H1 (cell line): ENCODE data around the gene PSME2. TPM values are rescaled to one million over a fixed set of nuclear protein-coding genes. Genes with fewer than 3 reads are reported as not detected.
A peak's percentile ranks its signal among the peaks of the same experiment; 100 is the strongest.

Experiments
- CTCF ChIA-PET: fragments of 300-600 bp; sonication (Branson Sonifier 250); formaldehyde crosslinking; loops from one replicate; lab custom pipeline; 2021; ENCODE audit not compliant: partially characterized antibody; lab: Charles Lee
- POLR2A ChIA-PET: fragments of 300-600 bp; sonication (Branson Sonifier 250); formaldehyde crosslinking; loops from one replicate; lab custom pipeline; 2021; ENCODE audit warnings: inconsistent platforms; ENCODE audit not compliant: partially characterized antibody; lab: Charles Lee
- DNase-seq, 2 experiments: peaks; one replicate each; pipeline versions ENCODE4 v3.0.0 to v3.0.0-alpha.2; 2010 to 2022; ENCODE audit warnings: low spot score in 2 of 2, low read depth in 1 of 2, mixed read lengths in 1 of 2
- FAIRE-seq: peaks from 2 replicates; lab custom pipeline; 2011; peaks lifted over from hg19 to GRCh38; lab: Jason Lieb, UNC
- H2AFZ ChIP-seq: 2 replicates; pipeline ENCODE4 v1.8.1; 2012; ENCODE audit warnings: low read length, inconsistent platforms
- H2AK5ac ChIP-seq: 2 replicates; pipeline ENCODE4 v1.6.1; 2013; ENCODE audit warnings: low read depth, low read length
- H2BK120ac ChIP-seq: replicated peaks from 2 replicates; pipeline ENCODE3; 2013; ENCODE audit warnings: low read depth, low read length, inconsistent platforms
- H2BK12ac ChIP-seq: 2 replicates; pipeline ENCODE4 v1.6.1; 2013; ENCODE audit warnings: low read depth, low read length
- H2BK15ac ChIP-seq: 2 replicates; pipeline ENCODE4 v1.6.1; 2013; ENCODE audit warnings: low read length
- H2BK20ac ChIP-seq: 2 replicates; pipeline ENCODE4 v1.6.1; 2013; ENCODE audit warnings: low read length
- H2BK5ac ChIP-seq: 2 replicates; pipeline ENCODE4 v1.6.1; 2013; ENCODE audit warnings: low read depth, low read length
- H3K14ac ChIP-seq: 2 replicates; pipeline ENCODE4 v1.6.1; 2013; ENCODE audit warnings: inconsistent platforms; ENCODE audit not compliant: insufficient read length
- H3K18ac ChIP-seq: 2 replicates; pipeline ENCODE4 v1.6.1; 2013; ENCODE audit warnings: low read length; ENCODE audit errors: extremely low read depth
- H3K23ac ChIP-seq: 2 replicates; pipeline ENCODE4 v1.6.1; 2013; ENCODE audit warnings: inconsistent platforms; ENCODE audit not compliant: insufficient read length
- H3K23me2 ChIP-seq: 2 replicates; pipeline ENCODE4 v1.6.1; 2013; ENCODE audit warnings: low read depth, low read length
- H3K27ac ChIP-seq: 2 replicates; pipeline ENCODE4 v1.6.1; 2011; ENCODE audit warnings: low read depth, low read length, inconsistent platforms
- H3K27me3 ChIP-seq, 4 experiments: replicated peaks in 1 of 4; 1 replicate in 1 of 4; 2 replicates in 3 of 4; pipeline versions ENCODE4 v1.6.1 to v1.8.1; 2011 to 2013; ENCODE audit warnings: low read length in 3 of 4, mild to moderate bottlenecking in 3 of 4, inconsistent platforms in 2 of 4, mixed read lengths in 2 of 4, moderate library complexity in 1 of 4; ENCODE audit not compliant: control insufficient read depth in 3 of 4, insufficient read depth in 3 of 4; ENCODE audit errors: extremely low read depth in 1 of 4
- H3K36me3 ChIP-seq, 4 experiments: 2 replicates each; pipeline versions ENCODE4 v1.6.1 to v1.8.1; 2011 to 2013; ENCODE audit warnings: mild to moderate bottlenecking in 4 of 4, low read length in 3 of 4, moderate library complexity in 2 of 4, control low read depth in 1 of 4, inconsistent platforms in 1 of 4; ENCODE audit not compliant: insufficient read depth in 4 of 4, control insufficient read depth in 2 of 4
- H3K4ac ChIP-seq: replicated peaks from 2 replicates; pipeline ENCODE3; 2013; ENCODE audit warnings: low read length, low read depth, mixed read lengths, inconsistent platforms; ENCODE audit not compliant: insufficient read length
- H3K4me1 ChIP-seq, 4 experiments: replicated peaks in 1 of 4; 1 replicate in 1 of 4; 2 replicates in 3 of 4; pipeline versions ENCODE4 v1.6.1 to v1.8.1; 2011 to 2013; ENCODE audit warnings: low read length in 3 of 4, inconsistent platforms in 2 of 4, mixed read lengths in 1 of 4; ENCODE audit not compliant: insufficient read depth in 4 of 4, control insufficient read depth in 3 of 4
- H3K4me2 ChIP-seq, 2 experiments: 2 replicates each; pipeline versions ENCODE4 v1.6.1 to v1.8.1; 2011 to 2013; ENCODE audit warnings: low read depth in 2 of 2, low read length in 2 of 2, control low read depth in 1 of 2, inconsistent platforms in 1 of 2, mild to moderate bottlenecking in 1 of 2; ENCODE audit not compliant: insufficient read depth in 1 of 2
- H3K4me3 ChIP-seq, 4 experiments: fragments of 200-600, 300-600 bp in 1 of 4; sonication (generic), shearing (Covaris generic), sonication (Bioruptor Twin) in 1 of 4; 2 replicates each; pipeline versions ENCODE4 v1.5.1 to v1.8.1; 2011 to 2016; ENCODE audit warnings: low read length in 4 of 4, low read depth in 3 of 4, control low read depth in 2 of 4, inconsistent platforms in 2 of 4, mild to moderate bottlenecking in 2 of 4, mixed read lengths in 1 of 4, moderate library complexity in 1 of 4; ENCODE audit not compliant: insufficient read depth in 2 of 4; ENCODE audit errors: extremely low read depth in 1 of 4
- H3K56ac ChIP-seq: replicated peaks from 2 replicates; pipeline ENCODE3; 2013; ENCODE audit warnings: low read depth, mild to moderate bottlenecking, mixed read lengths, low read length, inconsistent platforms; ENCODE audit not compliant: insufficient read length
- H3K79me1 ChIP-seq: 2 replicates; pipeline ENCODE4 v1.6.1; 2013; ENCODE audit warnings: low read depth, low read length, control low read depth
- H3K79me2 ChIP-seq, 2 experiments: 2 replicates each; pipeline versions ENCODE4 v1.6.1 to v1.8.1; 2012 to 2013; ENCODE audit warnings: low read length in 2 of 2, mild to moderate bottlenecking in 2 of 2, inconsistent platforms in 1 of 2; ENCODE audit not compliant: insufficient read depth in 2 of 2, control insufficient read depth in 1 of 2
- H3K9ac ChIP-seq, 4 experiments: replicated peaks in 1 of 4; 1 replicate in 1 of 4; 2 replicates in 3 of 4; pipeline versions ENCODE4 v1.6.1 to v1.8.1; 2011 to 2013; ENCODE audit warnings: low read depth in 3 of 4, low read length in 3 of 4, control low read depth in 2 of 4, mild to moderate bottlenecking in 2 of 4, moderate library complexity in 2 of 4, inconsistent platforms in 1 of 4; ENCODE audit errors: extremely low read depth in 1 of 4
- H3K9me3 ChIP-seq, 2 experiments: 2 replicates each; pipeline versions ENCODE4 v1.6.1 to v1.8.1; 2012 to 2013; ENCODE audit warnings: mild to moderate bottlenecking in 2 of 2, moderate library complexity in 2 of 2, control low read depth in 1 of 2, inconsistent platforms in 1 of 2, low read depth in 1 of 2, low read length in 1 of 2, mixed read lengths in 1 of 2; ENCODE audit not compliant: insufficient read depth in 2 of 2
- H4K20me1 ChIP-seq, 2 experiments: replicated peaks in 1 of 2; 2 replicates each; pipeline versions ENCODE3 to v1.8.1; 2011 to 2013; ENCODE audit warnings: inconsistent platforms in 2 of 2, low read length in 2 of 2, mild to moderate bottlenecking in 1 of 2; ENCODE audit not compliant: insufficient read depth in 2 of 2, control insufficient read depth in 1 of 2
- H4K5ac ChIP-seq: 2 replicates; pipeline ENCODE4 v1.6.1; 2013; ENCODE audit warnings: low read length, low read depth, mixed read lengths, inconsistent platforms; ENCODE audit not compliant: insufficient read length
- H4K8ac ChIP-seq: 2 replicates; pipeline ENCODE4 v1.8.0; 2013; ENCODE audit warnings: mild to moderate bottlenecking, moderate library complexity, low read length, inconsistent platforms; ENCODE audit not compliant: insufficient read depth; ENCODE audit errors: extremely low read depth
- H4K91ac ChIP-seq: replicated peaks from 2 replicates; pipeline ENCODE3; 2013; ENCODE audit warnings: low read length, mixed read lengths, inconsistent platforms; ENCODE audit not compliant: insufficient read length
- POLR2A ChIP-seq, 2 experiments: IDR thresholded peaks; 1 replicate in 1 of 2; 2 replicates in 1 of 2; pipeline ENCODE4 v1.6.1; 2011; ENCODE audit warnings: low read depth in 2 of 2, low read length in 2 of 2, mild to moderate bottlenecking in 2 of 2; ENCODE audit errors: control extremely low read depth in 1 of 2
- TCF12 ChIP-seq: IDR thresholded peaks from 2 replicates; pipeline ENCODE4 v1.6.1; 2011; ENCODE audit warnings: low read depth, mild to moderate bottlenecking, low read length
- WGBS, 2 experiments: shearing (Covaris generic) in 1 of 2; methylation state at CpG; one replicate each; pipeline versions ENCODE4 v1.1.6 to v1.1.7; 2013 to 2015; ENCODE audit warnings: low lambda C conversion rate in 2 of 2, mixed read lengths in 2 of 2, inconsistent platforms in 1 of 2, low coverage in 1 of 2, missing lambda C conversion rate in 1 of 2; ENCODE audit not compliant: insufficient replicate concordance in 2 of 2, insufficient coverage in 1 of 2, insufficient read length in 1 of 2; ENCODE audit errors: extremely low coverage in 1 of 2, missing lambda C conversion rate in 1 of 2; 5-methylcytosine and 5-hydroxymethylcytosine counted together
- polyA plus RNA-seq, 7 experiments: library from polyadenylated mRNA; depleted of rRNA in 3 of 7; stranded (reverse) in 5 of 7; unstranded in 2 of 7; fragments of >200 nt in 5 of 7; fragments of 200-250 nt in 2 of 7; gene quantifications; 1 replicate in 5 of 7; 2 replicates in 1 of 7; 4 replicates in 1 of 7; pipeline versions ENCODE4 v1.2.1 to v1.2.3, GENCODE V29; 2011 to 2013; ENCODE audit warnings: missing spikeins in 2 of 7, mixed read lengths in 2 of 7
- total RNA-seq: library from RNA; stranded (reverse); fragmentation: NEBNext Ultra II Directional; extraction: Animal tissue kit (Norgen Biotek cat#: 25700); gene quantifications from 2 replicates; pipeline ENCODE4 v1.2.1, GENCODE V29; 2021

Gene PSME2
- total and polyA plus RNA-seq, 2 of the 8 experiments (the other 6 are each of a cell fraction or from before 2014, with no cell fraction given), result 71.8 to 111 TPM

DNA sequence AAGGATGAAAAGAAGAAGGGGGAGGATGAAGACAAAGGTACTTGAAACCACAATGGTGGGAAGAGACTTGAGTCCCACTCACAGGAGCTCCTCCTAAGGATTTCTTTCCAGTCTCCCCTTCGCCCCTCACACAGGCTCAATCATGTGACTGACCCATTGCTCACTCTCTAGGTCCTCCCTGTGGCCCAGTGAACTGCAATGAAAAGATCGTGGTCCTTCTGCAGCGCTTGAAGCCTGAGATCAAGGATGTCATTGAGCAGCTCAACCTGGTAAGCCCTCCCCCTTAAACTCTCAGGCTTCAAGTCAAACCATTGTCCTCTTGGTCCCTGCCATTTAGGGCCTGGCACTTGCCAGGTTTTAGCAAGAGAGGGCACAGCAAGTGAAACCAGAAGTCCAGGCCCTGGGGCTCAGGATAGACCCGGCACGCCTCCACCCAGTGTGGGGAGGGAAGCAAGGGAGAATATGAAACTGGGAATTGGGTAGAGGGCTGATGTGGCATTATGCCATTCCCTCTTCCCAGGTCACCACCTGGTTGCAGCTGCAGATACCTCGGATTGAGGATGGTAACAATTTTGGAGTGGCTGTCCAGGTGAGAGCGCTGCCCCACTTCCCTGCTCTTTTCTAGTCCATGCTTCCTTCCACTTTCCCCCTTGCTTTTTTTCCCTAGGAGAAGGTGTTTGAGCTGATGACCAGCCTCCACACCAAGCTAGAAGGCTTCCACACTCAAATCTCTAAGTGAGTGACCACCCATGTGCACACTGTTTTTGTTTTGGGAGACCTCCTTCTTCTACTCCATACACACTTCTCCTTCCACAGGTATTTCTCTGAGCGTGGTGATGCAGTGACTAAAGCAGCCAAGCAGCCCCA lies 8.6 kb downstream of the PSME2 start:
- Histone ChIP-seq H4K5ac (no peak overlapping the region), H3K36me3 (peaks cover 8 to 25% (median 14%) of the 10 kb centered on the region in 4 experiments; a peak in 6 of 8 replicates), H2BK15ac (no peak overlapping the region), H3K4me2 (peak overlapping the region in 1 of 2 experiments; percentile 81; a peak in 1 of 4 replicates), H4K20me1 (peaks cover 0 to 1% of the 10 kb centered on the region in 2 experiments), H3K9ac (no peak overlapping the region), H3K27me3 (no peaks in the 10 kb centered on the region), H2BK20ac (no peak overlapping the region), H2AFZ (no peak overlapping the region), H4K8ac (no peak overlapping the region), H2BK12ac (no peak overlapping the region), H3K27ac (no peak overlapping the region), H2AK5ac (no peak overlapping the region), H3K4me3 (peak overlapping the region in 1 of 4 experiments; percentile 83; a peak in 1 of 8 replicates), H3K79me1 (peaks cover 4% of the 10 kb centered on the region; the same call in 1 of the 2 replicates), H3K18ac (no peak overlapping the region), H3K9me3 (no peaks in the 10 kb centered on the region), H3K14ac (no peak overlapping the region), H2BK120ac (no peak overlapping the region), H3K56ac (no peak overlapping the region), H3K23ac (no peak overlapping the region), H4K91ac (no peak overlapping the region), H3K23me2 (peaks cover 8% of the 10 kb centered on the region; the same call in 1 of the 2 replicates), H3K4ac (no peak overlapping the region), H3K79me2 (peaks cover 0 to 12% of the 10 kb centered on the region in 2 experiments; a peak in 2 of 4 replicates), H3K4me1 (peaks cover 0 to 10% (median 7%) of the 10 kb centered on the region in 4 experiments; a peak in 5 of 7 replicates), H2BK5ac (no peak overlapping the region)
- FAIRE-seq (no peak), DNase-seq (no peak)
- POLR2A ChIA-PET, result interaction anchor here (0.6 to 10.5 kb wide), 19 partner anchors 9 to 133 kb away, joined by 3 to 118 read pairs (median 6); partner anchors contain the start of genes DCAF11, IPO4, IRF9 and NRL
- CTCF ChIA-PET, result interaction anchor here (0.8 to 3.1 kb wide), 9 partner anchors 8 to 100 kb away, joined by 3 to 18 read pairs (median 4); partner anchors contain the start of genes DCAF11, IRF9, NRL and PSME2
- TF ChIP-seq TCF12, result no peak
- peak; percentile 25 to 32; a peak in 2 of 3 replicates for TF ChIP-seq POLR2A (IDR thresholded peaks at IDR 0.05; ENCODE audit: control extremely low read depth in 1 of 2, low read depth in 2 of 2, low read length in 2 of 2)
- 84% methylated on average over 8 of the region's 8 CpGs; no CpG with 5 or more reads in 1 of the 2 experiments for WGBS, 2 experiments
